HL-60 (cell line): Measurements from ENCODE around the gene AKT1S1.

Experiments used
- DNase-seq, 2 experiments: peaks; one replicate each; pipeline ENCODE4 v3.0.0-alpha.2; 2010 to 2020; ENCODE audit warnings: low read depth in 1 of 2, low spot score in 1 of 2
- H3K27ac ChIP-seq: fragments of 250-450 bp; sonication (Bioruptor Pico); replicated peaks from 2 replicates; pipeline ENCODE4 v1.5.1; 2020; ENCODE audit warnings: mild to moderate bottlenecking, moderate library complexity
- H3K27me3 ChIP-seq: fragments of 250-450 bp; sonication (Bioruptor Pico); 2 replicates; pipeline ENCODE4 v1.5.1; 2021; ENCODE audit warnings: mild to moderate bottlenecking, moderate library complexity; ENCODE audit not compliant: insufficient read depth, poor library complexity, severe bottlenecking
- H3K4me3 ChIP-seq: replicated peaks from 2 replicates; pipeline ENCODE4 v1.5.1; 2011; ENCODE audit warnings: mild to moderate bottlenecking, control low read depth, low read length; ENCODE audit not compliant: insufficient read depth
- CTCF ChIP-seq: IDR thresholded peaks from one replicate; pipeline ENCODE4 v1.5.1; 2011; ENCODE audit warnings: low read length, control low read depth, inconsistent platforms; ENCODE audit not compliant: insufficient read depth
- GABPA ChIP-seq: IDR thresholded peaks from 2 replicates; pipeline ENCODE4 v1.6.1; 2012; ENCODE audit warnings: low read depth
- POLR2AphosphoS5 ChIP-seq: IDR thresholded peaks from 2 replicates; pipeline ENCODE4 v1.6.1; 2012; ENCODE audit warnings: low read depth
- SPI1 ChIP-seq: IDR thresholded peaks from 2 replicates; pipeline ENCODE4 v1.6.1; 2012; ENCODE audit warnings: low read depth, mild to moderate bottlenecking, borderline replicate concordance
- TF ChIP-seq, protein P1 (sequence below): IDR thresholded peaks from 2 replicates; pipeline ENCODE4 v1.6.1; 2012; ENCODE audit warnings: low read depth; ENCODE audit not compliant: insufficient replicate concordance

The AKT1S1 gene

DNA sequence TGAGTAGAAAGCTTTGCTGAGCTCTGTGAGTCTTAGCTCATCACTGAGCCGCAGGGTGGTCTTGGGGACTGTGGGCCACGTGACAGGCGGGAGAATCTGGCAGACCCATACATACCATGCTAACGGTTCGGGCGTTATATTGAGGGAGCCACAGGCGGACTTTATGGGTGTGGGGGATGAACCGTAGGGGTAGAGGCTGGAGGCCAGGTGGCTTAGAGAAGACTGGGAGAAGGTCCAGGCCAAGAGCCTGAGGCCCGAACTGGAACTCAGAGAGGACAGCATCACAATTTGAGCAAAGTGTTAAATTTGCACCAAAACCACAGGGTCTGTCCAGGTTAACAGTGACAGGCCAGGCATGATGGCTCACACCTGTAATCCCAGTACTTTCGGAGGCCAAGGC, 36.6 kb upstream of the AKT1S1 start:
- DNase-seq: no peak
- TF ChIP-seq, protein P1, sequence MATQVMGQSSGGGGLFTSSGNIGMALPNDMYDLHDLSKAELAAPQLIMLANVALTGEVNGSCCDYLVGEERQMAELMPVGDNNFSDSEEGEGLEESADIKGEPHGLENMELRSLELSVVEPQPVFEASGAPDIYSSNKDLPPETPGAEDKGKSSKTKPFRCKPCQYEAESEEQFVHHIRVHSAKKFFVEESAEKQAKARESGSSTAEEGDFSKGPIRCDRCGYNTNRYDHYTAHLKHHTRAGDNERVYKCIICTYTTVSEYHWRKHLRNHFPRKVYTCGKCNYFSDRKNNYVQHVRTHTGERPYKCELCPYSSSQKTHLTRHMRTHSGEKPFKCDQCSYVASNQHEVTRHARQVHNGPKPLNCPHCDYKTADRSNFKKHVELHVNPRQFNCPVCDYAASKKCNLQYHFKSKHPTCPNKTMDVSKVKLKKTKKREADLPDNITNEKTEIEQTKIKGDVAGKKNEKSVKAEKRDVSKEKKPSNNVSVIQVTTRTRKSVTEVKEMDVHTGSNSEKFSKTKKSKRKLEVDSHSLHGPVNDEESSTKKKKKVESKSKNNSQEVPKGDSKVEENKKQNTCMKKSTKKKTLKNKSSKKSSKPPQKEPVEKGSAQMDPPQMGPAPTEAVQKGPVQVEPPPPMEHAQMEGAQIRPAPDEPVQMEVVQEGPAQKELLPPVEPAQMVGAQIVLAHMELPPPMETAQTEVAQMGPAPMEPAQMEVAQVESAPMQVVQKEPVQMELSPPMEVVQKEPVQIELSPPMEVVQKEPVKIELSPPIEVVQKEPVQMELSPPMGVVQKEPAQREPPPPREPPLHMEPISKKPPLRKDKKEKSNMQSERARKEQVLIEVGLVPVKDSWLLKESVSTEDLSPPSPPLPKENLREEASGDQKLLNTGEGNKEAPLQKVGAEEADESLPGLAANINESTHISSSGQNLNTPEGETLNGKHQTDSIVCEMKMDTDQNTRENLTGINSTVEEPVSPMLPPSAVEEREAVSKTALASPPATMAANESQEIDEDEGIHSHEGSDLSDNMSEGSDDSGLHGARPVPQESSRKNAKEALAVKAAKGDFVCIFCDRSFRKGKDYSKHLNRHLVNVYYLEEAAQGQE: no peak
- no peak for TF ChIP-seq SPI1
- no peak for TF ChIP-seq GABPA
- no peak overlapping the region for H3K27ac ChIP-seq

DNA sequence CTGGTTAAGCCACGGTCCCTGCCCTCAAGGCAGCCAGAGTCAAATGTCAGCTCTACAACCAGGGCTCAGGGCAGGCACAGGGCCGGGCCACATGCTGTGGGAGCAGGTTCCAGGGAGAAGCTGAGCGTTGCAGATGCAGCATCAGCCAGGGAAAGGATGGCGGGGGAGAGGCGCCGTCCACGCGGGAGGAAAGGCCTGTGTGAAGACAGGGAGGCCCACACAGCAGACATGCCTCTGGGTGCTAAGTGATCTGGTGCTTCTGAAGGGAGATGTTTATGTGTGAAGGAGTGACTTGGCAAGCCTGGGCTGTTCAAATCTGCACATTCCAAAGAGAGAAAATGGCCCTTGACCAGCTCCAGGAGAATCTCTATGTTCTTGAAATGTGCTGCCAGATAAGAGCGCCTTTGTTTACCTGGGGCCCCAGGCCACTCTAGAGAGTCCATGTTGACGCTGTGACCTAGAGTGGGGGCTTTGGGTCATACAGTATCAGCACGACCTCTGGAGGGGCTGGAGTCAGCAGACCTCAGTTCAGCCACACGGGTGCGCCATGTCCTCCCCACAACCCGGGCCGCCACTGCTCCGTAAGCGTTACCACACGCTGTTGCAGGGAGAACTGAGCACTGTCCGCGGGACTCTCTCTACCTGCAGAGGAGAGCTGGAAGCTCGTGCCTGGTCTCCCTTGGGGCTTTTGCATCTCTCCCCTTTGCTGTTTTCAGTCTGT, 36.0 kb upstream of the AKT1S1 start:
- Histone ChIP-seq H3K27me3 (no peaks in the 10 kb centered on the region), H3K27ac (no peak overlapping the region), H3K4me3 (no peak overlapping the region)
- TF ChIP-seq, protein P1: no peak
- TF ChIP-seq SPI1 (no peak), POLR2AphosphoS5 (no peak), CTCF (no peak), GABPA (no peak)
- DNase-seq: no peak

More for the DNA sequence above, 36.6 kb upstream of the AKT1S1 start:
- no peaks in the 10 kb centered on the region for H3K27me3 ChIP-seq
- H3K4me3 ChIP-seq: no peak overlapping the region

- peak overlapping the region; percentile 40 for H3K27ac ChIP-seq
- peak in 1 of 2 experiments; percentile 69 for DNase-seq
- H3K4me3 ChIP-seq: no peak overlapping the region
- TF ChIP-seq POLR2AphosphoS5 (no peak; the same call in 1 of the 2 replicates), CTCF (no peak), SPI1 (no peak), GABPA (no peak)
- TF ChIP-seq, protein P1: no peak
- H3K27me3 ChIP-seq: no peaks in the 10 kb centered on the region
Measured at GRCh38 chr19:49911381-49912145, 34.4 kb upstream of the AKT1S1 start.
